GM12878 (cell line): ENCODE results near the gene TLE7. TPM values are rescaled to one million over a fixed set of nuclear protein-coding genes. Genes with fewer than 3 reads are reported as not detected.
A peak's percentile ranks its signal among the peaks of the same experiment; 100 is the strongest.

Experiments
- CREB1 ChIP-seq: IDR thresholded peaks from 2 replicates; pipeline ENCODE4 v1.6.1; 2012; ENCODE audit warnings: low read depth, mild to moderate bottlenecking, inconsistent platforms
- CREM ChIP-seq: IDR thresholded peaks from 2 replicates; pipeline ENCODE4 v1.6.1; 2014; ENCODE audit warnings: antibody characterized with exemption, low read depth
- E4F1 ChIP-seq: fragments of 450-650 bp; IDR thresholded peaks from 2 replicates; pipeline ENCODE4 v1.6.1; 2018; ENCODE audit warnings: borderline replicate concordance, mild to moderate bottlenecking; ENCODE audit not compliant: partially characterized antibody
- ELK1 ChIP-seq: IDR thresholded peaks from 2 replicates; pipeline ENCODE4 v1.6.1; 2012; ENCODE audit warnings: low read depth, low read length, improper control_type of control experiment
- HCFC1 ChIP-seq: fragments of 150-350 bp; IDR thresholded peaks from 2 replicates; pipeline ENCODE4 v1.6.1; 2014; ENCODE audit warnings: low read length
- HDGF ChIP-seq: fragments of 450-650 bp; IDR thresholded peaks from 2 replicates; pipeline ENCODE4 v1.6.1; 2016; ENCODE audit warnings: antibody characterized with exemption
- HSF1 ChIP-seq: fragments of 150-350 bp; IDR thresholded peaks from 2 replicates; pipeline ENCODE4 v1.6.1; 2014; ENCODE audit warnings: mild to moderate bottlenecking, low read depth, low read length
- IKZF2 ChIP-seq, 2 experiments: fragments of 450-650 bp; IDR thresholded peaks; 2 replicates each; pipeline ENCODE4 v1.6.1; 2017; ENCODE audit warnings: mild to moderate bottlenecking in 2 of 2, moderate library complexity in 2 of 2
- LARP7 ChIP-seq: fragments of 450-650 bp; IDR thresholded peaks from 2 replicates; pipeline ENCODE4 v1.6.1; 2017; ENCODE audit warnings: mild to moderate bottlenecking
- MYC ChIP-seq: IDR thresholded peaks from 2 replicates; pipeline ENCODE4 v1.6.1; 2011; ENCODE audit warnings: mild to moderate bottlenecking, low read length, moderate library complexity, inconsistent platforms; ENCODE audit not compliant: insufficient read depth, insufficient replicate concordance, insufficient read length, severe bottlenecking
- NBN ChIP-seq: fragments of 450-650 bp; IDR thresholded peaks from 2 replicates; pipeline ENCODE4 v1.6.1; 2016
- RELA ChIP-seq: fragments of 450-650 bp; IDR thresholded peaks from 2 replicates; pipeline ENCODE4 v1.8.0; 2014; ENCODE audit warnings: borderline replicate concordance; ENCODE audit not compliant: partially characterized antibody
- SIX5 ChIP-seq: IDR thresholded peaks from 2 replicates; pipeline ENCODE4 v1.6.1; 2011; ENCODE audit warnings: mild to moderate bottlenecking, low read depth, low read length, moderate library complexity; ENCODE audit not compliant: severe bottlenecking
- SMARCA5 ChIP-seq: fragments of 450-650 bp; IDR thresholded peaks from 2 replicates; pipeline ENCODE4 v1.6.1; 2017; ENCODE audit warnings: mild to moderate bottlenecking
- SMC3 ChIP-seq: IDR thresholded peaks from 2 replicates; pipeline ENCODE4 v1.6.1; 2011; ENCODE audit warnings: low read length, improper control_type of control experiment, borderline replicate concordance
- YY1 ChIP-seq: IDR thresholded peaks from 2 replicates; pipeline ENCODE4 v1.6.1; 2011; ENCODE audit warnings: low read depth, mild to moderate bottlenecking, low read length
- polyA plus RNA-seq, 11 experiments: library from polyadenylated mRNA; depleted of rRNA in 4 of 11; unstranded in 6 of 11; stranded (reverse) in 5 of 11; fragments of >200 nt; fragmentation: Nextera tagmentation in 4 of 11; fragmentation: Illumina TruSeq in 1 of 11; extraction: Ambion mirVana in 4 of 11; extraction: Trizol in 1 of 11; gene quantifications; 1 replicate in 1 of 11; 2 replicates in 10 of 11; pipeline versions ENCODE4 v1.2.1 to v1.2.3, GENCODE V29; 2011 to 2016; ENCODE audit warnings: inconsistent platforms in 2 of 11, missing spikeins in 2 of 11, low read depth in 1 of 11
- total RNA-seq, 4 experiments: library from RNA; depleted of rRNA in 3 of 4; stranded (reverse); fragments of >200 nt in 3 of 4; fragmentation: Illumina TruSeq in 1 of 4; extraction: Trizol in 1 of 4; gene quantifications; 2 replicates each; pipeline versions ENCODE4 v1.2.1 to v1.2.3, GENCODE V29; 2013 to 2021
- TF ChIP-seq, protein P1 (sequence below): fragments of 450-650 bp; IDR thresholded peaks from 2 replicates; pipeline ENCODE4 v1.6.1; 2018; ENCODE audit warnings: mild to moderate bottlenecking, low read depth, moderate library complexity; ENCODE audit not compliant: partially characterized antibody
- TF ChIP-seq, protein P2 (sequence below): IDR thresholded peaks from 2 replicates; pipeline ENCODE4 v1.6.1; 2011; ENCODE audit warnings: borderline replicate concordance, low read depth, mild to moderate bottlenecking, moderate library complexity, mixed read lengths, low read length; ENCODE audit not compliant: insufficient read depth; ENCODE audit errors: extremely low read length

Gene TLE7
- total and polyA plus RNA-seq, 10 of the 15 experiments (the other 5 are each of a cell fraction or from before 2014, with no cell fraction given): not detected

- TF ChIP-seq IKZF2 (IDR thresholded peaks at IDR 0.05): peak in 1 of 2 experiments; percentile 28; a peak in 1 of 4 replicates
- peak; percentile 74 for TF ChIP-seq MYC
- TF ChIP-seq, protein P1, sequence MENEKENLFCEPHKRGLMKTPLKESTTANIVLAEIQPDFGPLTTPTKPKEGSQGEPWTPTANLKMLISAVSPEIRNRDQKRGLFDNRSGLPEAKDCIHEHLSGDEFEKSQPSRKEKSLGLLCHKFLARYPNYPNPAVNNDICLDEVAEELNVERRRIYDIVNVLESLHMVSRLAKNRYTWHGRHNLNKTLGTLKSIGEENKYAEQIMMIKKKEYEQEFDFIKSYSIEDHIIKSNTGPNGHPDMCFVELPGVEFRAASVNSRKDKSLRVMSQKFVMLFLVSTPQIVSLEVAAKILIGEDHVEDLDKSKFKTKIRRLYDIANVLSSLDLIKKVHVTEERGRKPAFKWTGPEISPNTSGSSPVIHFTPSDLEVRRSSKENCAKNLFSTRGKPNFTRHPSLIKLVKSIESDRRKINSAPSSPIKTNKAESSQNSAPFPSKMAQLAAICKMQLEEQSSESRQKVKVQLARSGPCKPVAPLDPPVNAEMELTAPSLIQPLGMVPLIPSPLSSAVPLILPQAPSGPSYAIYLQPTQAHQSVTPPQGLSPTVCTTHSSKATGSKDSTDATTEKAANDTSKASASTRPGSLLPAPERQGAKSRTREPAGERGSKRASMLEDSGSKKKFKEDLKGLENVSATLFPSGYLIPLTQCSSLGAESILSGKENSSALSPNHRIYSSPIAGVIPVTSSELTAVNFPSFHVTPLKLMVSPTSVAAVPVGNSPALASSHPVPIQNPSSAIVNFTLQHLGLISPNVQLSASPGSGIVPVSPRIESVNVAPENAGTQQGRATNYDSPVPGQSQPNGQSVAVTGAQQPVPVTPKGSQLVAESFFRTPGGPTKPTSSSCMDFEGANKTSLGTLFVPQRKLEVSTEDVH: peak; percentile 58
- peak; percentile 60; the same call in 1 of the 2 replicates for TF ChIP-seq YY1
- peak; percentile 48 for TF ChIP-seq SIX5
- peak; percentile 71; the same call in 1 of the 2 replicates for TF ChIP-seq ELK1
- peak; percentile 12; the same call in 1 of the 2 replicates for TF ChIP-seq SMC3
- TF ChIP-seq HDGF: peak; percentile 65; the same call in 1 of the 2 replicates
- peak; percentile 66; the same call in 1 of the 2 replicates for TF ChIP-seq LARP7
- TF ChIP-seq SMARCA5: peak; percentile 41; the same call in 1 of the 2 replicates
- peak; percentile 47 for TF ChIP-seq RELA
- no peak for TF ChIP-seq HSF1
- peak; percentile 90; the same call in 1 of the 2 replicates for TF ChIP-seq NBN
- TF ChIP-seq HCFC1: peak; percentile 75
- peak; percentile 97 for TF ChIP-seq CREB1
- peak; percentile 99 for TF ChIP-seq CREM
- TF ChIP-seq, protein P2, sequence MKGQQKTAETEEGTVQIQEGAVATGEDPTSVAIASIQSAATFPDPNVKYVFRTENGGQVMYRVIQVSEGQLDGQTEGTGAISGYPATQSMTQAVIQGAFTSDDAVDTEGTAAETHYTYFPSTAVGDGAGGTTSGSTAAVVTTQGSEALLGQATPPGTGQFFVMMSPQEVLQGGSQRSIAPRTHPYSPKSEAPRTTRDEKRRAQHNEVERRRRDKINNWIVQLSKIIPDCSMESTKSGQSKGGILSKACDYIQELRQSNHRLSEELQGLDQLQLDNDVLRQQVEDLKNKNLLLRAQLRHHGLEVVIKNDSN: no peak
- no peak for TF ChIP-seq E4F1
Measured at GRCh38 chr16:71461686-71462648, 20.1 kb upstream of the TLE7 start, which contains the start of gene ZNF23 (continued).
